Smooth muscle cell (in vitro differentiated cells): ENCODE results near the gene HSD17B7. TPM values are rescaled to one million over a fixed set of nuclear protein-coding genes. Genes with fewer than 3 reads are reported as not detected.

ENCODE experiments used
- DNase-seq: peaks from one replicate; lab custom pipeline; 2025; ENCODE audit not compliant: unreplicated experiment; lab: John Stamatoyannopoulos, UW
- H2AFZ ChIP-seq: fragments of 200-600 bp; sonication (generic); 2 replicates; pipeline ENCODE4 v1.6.0; 2016; ENCODE audit warnings: antibody characterized with exemption, low read depth, mild to moderate bottlenecking
- H3F3A ChIP-seq: fragments of 200-600 bp; sonication (generic); 2 replicates; pipeline ENCODE4 v1.6.0; 2017; ENCODE audit warnings: antibody characterized with exemption, low read depth
- H3K27ac ChIP-seq: fragments of 200-600 bp; sonication (generic); 2 replicates; pipeline ENCODE4 v1.5.1; 2016; ENCODE audit warnings: low read depth, mild to moderate bottlenecking
- H3K27me3 ChIP-seq: fragments of 200-600 bp; sonication (generic); 2 replicates; pipeline ENCODE4 v1.6.1; 2016; ENCODE audit warnings: low read depth, mild to moderate bottlenecking
- H3K36me3 ChIP-seq: fragments of 200-600 bp; sonication (generic); 2 replicates; pipeline ENCODE4 v1.5.1; 2016; ENCODE audit warnings: low read depth
- H3K4me1 ChIP-seq: fragments of 200-600 bp; sonication (generic); 2 replicates; pipeline ENCODE4 v1.5.1; 2016; ENCODE audit warnings: low read depth
- H3K4me2 ChIP-seq: fragments of 200-600 bp; sonication (generic); 2 replicates; pipeline ENCODE4 v1.6.0; 2016; ENCODE audit warnings: mild to moderate bottlenecking
- H3K4me3 ChIP-seq: fragments of 200-600 bp; sonication (generic); 2 replicates; pipeline ENCODE4 v1.5.1; 2016; ENCODE audit warnings: mild to moderate bottlenecking
- H3K79me2 ChIP-seq: fragments of 200-600 bp; sonication (generic); 2 replicates; pipeline ENCODE4 v1.6.0; 2016; ENCODE audit warnings: low read depth, mild to moderate bottlenecking
- H3K9ac ChIP-seq: fragments of 200-600 bp; sonication (generic); 2 replicates; pipeline ENCODE4 v1.6.0; 2016; ENCODE audit warnings: low read depth
- H3K9me3 ChIP-seq: fragments of 200-600 bp; sonication (generic); replicated peaks from 2 replicates; pipeline ENCODE4 v1.5.1; 2016; ENCODE audit warnings: low read depth
- H4K20me1 ChIP-seq: fragments of 200-600 bp; sonication (generic); 2 replicates; pipeline ENCODE4 v1.6.0; 2016; ENCODE audit warnings: low read depth
- CTCF ChIP-seq: fragments of 200-600 bp; sonication (generic); IDR thresholded peaks from 2 replicates; pipeline ENCODE4 v1.5.1; 2017; ENCODE audit warnings: borderline replicate concordance, mild to moderate bottlenecking, antibody characterized with exemption; ENCODE audit not compliant: insufficient read depth, poor library complexity, severe bottlenecking
- WGBS: methylation state at CpG from one replicate; pipeline ENCODE4 v1.1.7; 2016; ENCODE audit warnings: low lambda C conversion rate; 5-methylcytosine and 5-hydroxymethylcytosine counted together
- polyA plus RNA-seq: library from polyadenylated mRNA; unstranded; fragments of >200 nt; fragmentation: Nextera tagmentation; extraction: Ambion mirVana; gene quantifications from 2 replicates; pipeline ENCODE4 v1.2.1, GENCODE V29; 2016
- total RNA-seq: library from RNA; depleted of rRNA; stranded (reverse); fragments of >200 nt; gene quantifications from 2 replicates; pipeline ENCODE4 v1.2.3, GENCODE V29; 2014

HSD17B7 gene
- total and polyA plus RNA-seq, 2 experiments from 2014 or later, result 12.4 to 18.9 TPM

- DNase-seq, result peak; percentile 35
- WGBS, result 12% methylated on average over 3 of the region's 3 CpGs
- no peaks in the 10 kb centered on the region for H3K4me1 ChIP-seq
Measured at GRCh38 chr1:162847839-162848453, 57.4 kb downstream of the HSD17B7 start.

GRCh38 chr1:162849711-162850110, 59.2 kb downstream of the HSD17B7 start:
- H3K9me3 ChIP-seq, result no peaks in the 10 kb centered on the region
- H3F3A ChIP-seq, result no peaks in the 10 kb centered on the region
- no peak overlapping the region for H3K9ac ChIP-seq
- H3K27me3 ChIP-seq, result no peaks in the 10 kb centered on the region
- no peak overlapping the region for H3K4me2 ChIP-seq
- no peaks in the 10 kb centered on the region for H3K36me3 ChIP-seq
- H3K79me2 ChIP-seq, result no peaks in the 10 kb centered on the region
- H3K4me1 ChIP-seq, result no peaks in the 10 kb centered on the region
- no peak overlapping the region for H2AFZ ChIP-seq
- TF ChIP-seq CTCF, result no peak
- H3K4me3 ChIP-seq, result no peak overlapping the region
- H3K27ac ChIP-seq, result no peak overlapping the region
- no peak for DNase-seq
- H4K20me1 ChIP-seq, result no peaks in the 10 kb centered on the region
- 87% methylated on average over 2 of the region's 2 CpGs for WGBS

More at GRCh38 chr1:162847839-162848453, 57.4 kb downstream of the HSD17B7 start:
- TF ChIP-seq CTCF, result peak; percentile 98
- Histone ChIP-seq H4K20me1 (no peaks in the 10 kb centered on the region), H3K4me2 (no peak overlapping the region), H3F3A (no peaks in the 10 kb centered on the region), H3K27ac (no peak overlapping the region), H3K9me3 (no peaks in the 10 kb centered on the region), H3K9ac (no peak overlapping the region), H3K36me3 (no peaks in the 10 kb centered on the region), H2AFZ (no peak overlapping the region), H3K27me3 (no peaks in the 10 kb centered on the region), H3K4me3 (no peak overlapping the region), H3K79me2 (no peaks in the 10 kb centered on the region)

GRCh38 chr1:162851341-162851740, 60.8 kb downstream of the HSD17B7 start:
- 100% methylated on average over 1 of the region's 1 CpG for WGBS
- no peak for TF ChIP-seq CTCF
- Histone ChIP-seq H3K4me2 (no peak overlapping the region), H2AFZ (no peak overlapping the region), H3F3A (no peaks in the 10 kb centered on the region), H3K4me1 (peaks cover 5% of the 10 kb centered on the region), H3K79me2 (no peaks in the 10 kb centered on the region), H4K20me1 (no peaks in the 10 kb centered on the region), H3K4me3 (no peak overlapping the region), H3K9me3 (no peaks in the 10 kb centered on the region), H3K36me3 (no peaks in the 10 kb centered on the region), H3K27ac (no peak overlapping the region), H3K27me3 (no peaks in the 10 kb centered on the region), H3K9ac (no peak overlapping the region)
- no peak for DNase-seq
